K562 (cell line): ENCODE results near the gene ARMC2. TPM values are rescaled to one million over a fixed set of nuclear protein-coding genes. Genes with fewer than 3 reads are reported as not detected.

ENCODE experiments used
- ATAC-seq: fragments of 200-7000 bp; cut with Tn5 transposase; 3 replicates; pipeline ENCODE4 v1.9.1; 2020; ENCODE audit warnings: moderate library complexity
- BruUV-seq: library from RNA; stranded (reverse); fragments of 400-500 nt; replicated peaks from 2 replicates; lab custom pipeline; 2021; lab: Mats Ljungman, UMichigan
- CTCF ChIA-PET: fragments of 300-600 bp; formaldehyde crosslinking; extraction: SDS; loops from one replicate; lab custom pipeline; 2021; ENCODE audit warnings: low intra/inter-chr PET ratio; lab: Yijun Ruan, JAX
- POLR2A ChIA-PET: fragments of 300-600, 350-650 bp; sonication (Branson Sonifier 250); formaldehyde crosslinking; extraction: SDS; loops from one replicate; lab custom pipeline; 2021; ENCODE audit warnings: antibody characterized with exemption, inconsistent platforms; lab: Yijun Ruan, JAX
- DNase-seq, 4 experiments: peaks; one replicate each; pipeline versions ENCODE4 v3.0.0 to v3.0.0-alpha.2; 2011 to 2018; ENCODE audit warnings: low spot score in 3 of 4, mixed read lengths in 3 of 4; ENCODE audit errors: extremely low read depth in 1 of 4
- FAIRE-seq: peaks from 2 replicates; lab custom pipeline; 2011; peaks lifted over from hg19 to GRCh38; lab: Jason Lieb, UNC
- H2AFZ ChIP-seq: 2 replicates; pipeline ENCODE4 v1.6.0; 2011; ENCODE audit warnings: low read depth, low read length, control low read depth, inconsistent platforms
- H3K27ac ChIP-seq: fragments of 200-600 bp; 3 replicates; pipeline ENCODE4 v1.8.0; 2011; ENCODE audit warnings: low read depth, mild to moderate bottlenecking, control low read depth, inconsistent platforms, low read length, moderate library complexity, mixed read lengths; ENCODE audit errors: extremely low read depth
- H3K27me3 ChIP-seq, 2 experiments: fragments of 300-600 bp in 1 of 2; 2 replicates in 1 of 2; 3 replicates in 1 of 2; pipeline versions ENCODE4 v1.6.0 to v1.8.0; 2011; ENCODE audit warnings: inconsistent platforms in 2 of 2, low read length in 2 of 2, mild to moderate bottlenecking in 1 of 2, mixed read lengths in 1 of 2, moderate library complexity in 1 of 2; ENCODE audit not compliant: control insufficient read depth in 2 of 2, insufficient read depth in 2 of 2
- H3K36me3 ChIP-seq: fragments of 300-600 bp; 3 replicates; pipeline ENCODE4 v1.8.0; 2011; ENCODE audit warnings: mild to moderate bottlenecking, low read length, inconsistent platforms; ENCODE audit not compliant: control insufficient read depth, insufficient read depth
- H3K4me1 ChIP-seq, 2 experiments: fragments of 200-600 bp in 1 of 2; replicated peaks in 1 of 2; 2 replicates in 1 of 2; 3 replicates in 1 of 2; pipeline versions ENCODE4 v1.5.1 to v1.8.0; 2011; ENCODE audit warnings: inconsistent platforms in 2 of 2, low read length in 2 of 2, mild to moderate bottlenecking in 1 of 2, mixed read lengths in 1 of 2, moderate library complexity in 1 of 2; ENCODE audit not compliant: control insufficient read depth in 2 of 2, insufficient read depth in 2 of 2
- H3K4me2 ChIP-seq: 2 replicates; pipeline ENCODE4 v1.6.1; 2011; ENCODE audit warnings: low read length, control low read depth, inconsistent platforms, mixed read lengths; ENCODE audit not compliant: insufficient read depth
- H3K4me3 ChIP-seq: fragments of 200-600 bp; sonication (generic), shearing (Covaris generic); 2 replicates; pipeline ENCODE4 v1.5.1; 2016; ENCODE audit warnings: control low read depth, inconsistent platforms
- H3K79me2 ChIP-seq: fragments of 200-600 bp; 3 replicates; pipeline ENCODE4 v1.8.0; 2011; ENCODE audit warnings: low read length, inconsistent platforms; ENCODE audit not compliant: control insufficient read depth, insufficient read depth
- H3K9ac ChIP-seq, 2 experiments: 2 replicates each; pipeline versions ENCODE4 v1.6.0 to v1.6.1; 2011; ENCODE audit warnings: low read depth in 2 of 2, low read length in 2 of 2, control low read depth in 1 of 2, inconsistent platforms in 1 of 2, mild to moderate bottlenecking in 1 of 2, mixed read lengths in 1 of 2; ENCODE audit not compliant: insufficient read depth in 1 of 2
- H3K9me1 ChIP-seq: one replicate; pipeline ENCODE4 v1.6.0; 2011; ENCODE audit warnings: inconsistent platforms, mild to moderate bottlenecking, low read length, moderate library complexity; ENCODE audit not compliant: control insufficient read depth, insufficient read depth
- H3K9me3 ChIP-seq: replicated peaks from 2 replicates; pipeline ENCODE4 v1.5.1; 2011; ENCODE audit warnings: low read depth, low read length, inconsistent platforms; ENCODE audit not compliant: control insufficient read depth, insufficient read depth
- H4K20me1 ChIP-seq: replicated peaks from 2 replicates; pipeline ENCODE4 v1.6.1; 2011; ENCODE audit warnings: low read length, inconsistent platforms, mixed read lengths; ENCODE audit not compliant: control insufficient read depth, insufficient read depth
- ATF3 ChIP-seq, 2 experiments: fragments of 450-650 bp in 1 of 2; sonication (generic) in 1 of 2; formaldehyde crosslinking in 1 of 2; IDR thresholded peaks in 1 of 2; conservative IDR thresholded peaks in 1 of 2; 2 replicates each; pipeline versions ENCODE4 v1.6.1 to v1.8.1; 2016 to 2023; ENCODE audit warnings: mild to moderate bottlenecking in 2 of 2, moderate library complexity in 2 of 2, inconsistent platforms in 1 of 2, missing genetic modification reagents in 1 of 2
- BRCA1 ChIP-seq, 2 experiments: fragments of 450-650 bp in 1 of 2; sonication (generic) in 1 of 2; formaldehyde crosslinking in 1 of 2; IDR thresholded peaks; 2 replicates each; pipeline versions ENCODE4 v1.5.0 to v1.6.1; 2017 to 2020; ENCODE audit warnings: mild to moderate bottlenecking in 1 of 2, missing genetic modification reagents in 1 of 2
- EHMT2 ChIP-seq: fragments of 450-650 bp; IDR thresholded peaks from 2 replicates; pipeline ENCODE4 v1.6.1; 2018; ENCODE audit warnings: antibody characterized with exemption
- SMARCA5 ChIP-seq: fragments of 450-650 bp; IDR thresholded peaks from 2 replicates; pipeline ENCODE4 v1.6.1; 2016
- STAT5B ChIP-seq: fragments of 250-450 bp; sonication (Bioruptor Pico); IDR thresholded peaks from 2 replicates; pipeline ENCODE4 v1.8.0; 2021; ENCODE audit warnings: mild to moderate bottlenecking, inconsistent platforms
- WHSC1 ChIP-seq: IDR thresholded peaks from one replicate; pipeline ENCODE4 v1.6.1; 2012; ENCODE audit warnings: low read length, control low read depth, inconsistent platforms
- ZNF384 ChIP-seq: IDR thresholded peaks from 2 replicates; pipeline ENCODE4 v1.6.1; 2012; ENCODE audit warnings: low read depth, low read length, improper control_type of control experiment
- WGBS: fragments of 100-300 bp; shearing (Covaris generic); methylation state at CpG from one replicate; pipeline ENCODE4 v1.1.6; 2016; ENCODE audit warnings: low coverage, mixed read lengths; ENCODE audit not compliant: insufficient coverage; ENCODE audit errors: missing lambda C conversion rate; 5-methylcytosine and 5-hydroxymethylcytosine counted together
- in situ Hi-C: fragments of 300-500 bp; cut with MboI; formaldehyde crosslinking; loops from 4 replicates; pipeline ENCODE4 v1.15.0; 2018; ENCODE audit warnings: inconsistent platforms, mixed read lengths
- intact Hi-C: fragments of 100-400 bp; cut with micrococcal nuclease; formaldehyde crosslinking; loops from 2 replicates; pipeline ENCODE4 v1.14.2; 2022
- polyA plus RNA-seq, 8 experiments: library from polyadenylated mRNA; depleted of rRNA in 4 of 8; stranded (reverse) in 5 of 8; unstranded in 3 of 8; fragments of >200 nt; fragmentation: Nextera tagmentation in 2 of 8; fragmentation: Illumina TruSeq in 1 of 8; extraction: Ambion mirVana in 2 of 8; extraction: Trizol in 1 of 8; gene quantifications; 2 replicates each; pipeline versions ENCODE4 v1.2.1 to v1.2.3, GENCODE V29; 2011 to 2014; ENCODE audit warnings: inconsistent platforms in 1 of 8, missing spikeins in 1 of 8
- total RNA-seq, 7 experiments: library from RNA; depleted of rRNA in 6 of 7; stranded (reverse); fragments of >200 nt in 6 of 7; fragmentation: Illumina TruSeq in 2 of 7; extraction: Trizol in 2 of 7; gene quantifications; 2 replicates each; pipeline versions ENCODE4 v1.2.1 to v1.2.3, GENCODE V29; 2011 to 2021; ENCODE audit warnings: low replicate concordance in 1 of 7

Gene ARMC2
- total and polyA plus RNA-seq, 9 of the 15 experiments (the other 6 are each of a cell fraction or from before 2014, with no cell fraction given) = 0.14 to 3.0 (median 0.82) TPM

- no TSS peak for BruUV-seq
- FAIRE-seq = no peak
- Histone ChIP-seq H3K4me1 (peaks cover 4% of the 10 kb centered on the region in 2 experiments; a peak in 4 of 5 replicates), H3K36me3 (no peaks in the 10 kb centered on the region), H3K4me3 (no peak overlapping the region), H2AFZ (no peak overlapping the region), H4K20me1 (no peaks in the 10 kb centered on the region), H3K79me2 (no peaks in the 10 kb centered on the region), H3K27ac (no peak overlapping the region), H3K4me2 (no peak overlapping the region), H3K9ac (no peak overlapping the region), H3K9me1 (no peaks in the 10 kb centered on the region), H3K9me3 (no peaks in the 10 kb centered on the region), H3K27me3 (peaks cover 0 to 6% of the 10 kb centered on the region in 2 experiments; a peak in 2 of 5 replicates)
- CTCF ChIA-PET = no interaction called here
- WGBS = 69% methylated on average over 3 of the region's 3 CpGs
- no peak for DNase-seq
- intact Hi-C loops = no loop called here
- no peak for ATAC-seq
- POLR2A ChIA-PET = interaction anchor here (0.7 kb wide), 1 partner anchor 303 kb away, joined by 3 read pairs; no protein-coding TSS in a partner anchor
- in situ Hi-C loops = no loop called here
- TF ChIP-seq BRCA1 (IDR thresholded peaks at IDR 0.05) (no peak), BRCA1 (CRISPR knock-in tag; IDR thresholded peaks at IDR 0.05) (no peak), ZNF384 (no peak), ATF3 (IDR thresholded peaks at IDR 0.05) (peak; percentile 16; the same call in 1 of the 2 replicates), ATF3 (CRISPR knock-in tag; conservative IDR thresholded peaks at IDR 0.05) (no peak), WHSC1 (no peak), EHMT2 (no peak), SMARCA5 (no peak), STAT5B (no peak)
These were observed 18.6 kb downstream of the ARMC2 start for GRCh38 chr6:108866798-108867197.
